Middle frontal gyrus (tissue), 1 donor: Measurements from ENCODE around the gene ANKRD50.

Experiments used
- DNase-seq: peaks from one replicate; pipeline ENCODE4 v3.0.0-alpha.2; 2015; ENCODE audit warnings: low spot score; ENCODE audit errors: extremely low spot score

Gene ANKRD50

GRCh38 chr4:124637321-124637720, 75.2 kb downstream of the ANKRD50 start:
- DNase-seq, result no peak

DNA sequence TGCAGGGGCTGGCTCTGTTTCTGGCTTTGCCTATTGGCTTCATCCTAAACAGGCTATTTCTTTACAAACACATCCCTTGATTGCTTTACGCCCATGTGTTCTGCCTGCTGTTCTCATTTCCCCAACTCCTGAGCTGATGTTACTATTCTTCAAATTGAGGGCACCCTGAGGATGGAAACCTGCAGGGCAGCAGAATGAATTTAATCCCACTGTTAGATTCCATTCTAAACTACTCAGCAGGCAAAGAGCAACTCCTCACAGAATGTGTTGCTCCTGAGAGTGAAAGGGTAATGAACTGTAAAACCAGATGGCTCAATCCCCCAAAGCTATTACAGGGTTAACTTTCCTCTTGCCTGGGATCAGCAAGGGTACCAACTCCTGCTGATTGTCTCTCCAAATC, 75.7 kb downstream of the ANKRD50 start:
- DNase-seq, result no peak

DNA sequence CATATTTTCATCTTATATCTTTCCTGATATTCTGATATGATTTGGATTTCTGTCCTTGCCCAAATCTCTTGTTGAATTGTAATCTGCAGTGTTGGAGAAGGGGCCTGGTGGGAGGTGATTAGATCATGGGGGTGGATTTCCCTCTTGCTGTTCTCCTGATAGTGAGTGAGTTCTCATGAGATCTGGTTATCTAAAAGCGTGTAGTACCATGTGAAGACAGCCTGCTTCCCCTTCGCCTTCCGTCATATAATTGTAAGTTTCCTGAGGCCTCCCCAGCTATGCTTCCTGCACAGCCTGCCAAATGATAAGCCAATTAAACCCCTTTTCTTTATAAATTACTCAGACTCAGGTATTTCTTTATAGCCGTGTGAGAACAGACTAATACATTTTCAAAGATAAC, 77.2 kb downstream of the ANKRD50 start:
- DNase-seq, result no peak

GRCh38 chr4:124633285-124633941, 79.1 kb downstream of the ANKRD50 start:
- DNase-seq, result no peak

DNA sequence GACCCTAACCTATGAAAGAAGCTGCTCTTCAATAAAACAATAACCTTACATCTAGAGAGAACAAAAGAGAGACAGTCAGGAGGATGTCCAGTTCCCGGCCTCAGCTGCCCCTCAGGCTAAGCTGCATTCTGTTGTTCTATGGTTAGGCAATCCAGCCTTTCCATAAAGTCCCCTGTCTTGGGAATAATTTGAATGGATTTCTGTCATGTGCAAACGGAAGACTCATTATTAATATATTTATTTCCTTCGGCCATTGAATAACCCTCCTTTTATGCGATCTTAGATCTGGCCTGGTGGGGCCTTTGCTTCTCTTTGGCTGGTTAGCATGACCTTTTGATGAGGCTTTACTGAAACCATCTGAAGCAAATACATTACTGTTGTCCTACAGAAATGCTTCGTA, 80.1 kb downstream of the ANKRD50 start:
- DNase-seq, result no peak

DNA sequence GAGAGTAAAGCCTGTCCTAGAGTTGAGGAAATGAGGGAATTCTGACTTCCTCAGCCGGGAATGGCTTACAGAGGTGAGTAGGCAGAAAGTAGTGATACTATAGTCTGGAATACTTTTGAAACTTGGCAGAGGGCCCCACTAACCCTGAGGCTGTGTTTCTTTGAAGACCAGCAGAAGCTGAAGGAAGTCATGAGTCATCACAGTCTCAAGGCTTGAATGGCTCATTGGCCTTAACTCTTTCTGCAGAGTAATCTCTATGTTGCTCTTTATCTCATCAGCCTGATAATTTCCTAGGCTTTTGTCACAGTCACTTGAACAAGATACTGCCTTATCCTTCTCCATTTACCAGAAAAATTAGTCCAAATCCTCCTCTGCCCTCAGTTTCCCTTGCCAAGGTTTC, 80.8 kb downstream of the ANKRD50 start:
- DNase-seq, result no peak

- no peak for DNase-seq
These were observed 82.9 kb downstream of the ANKRD50 start for GRCh38 chr4:124629681-124630080.
